Measurements from ENCODE around the gene TOR2A. TPM values are rescaled to one million over a fixed set of nuclear protein-coding genes. Genes with fewer than 3 reads are reported as not detected.
"Not testable (repeated sequence)": the region's sequence is repeated elsewhere in the genome, so short reads cannot be mapped to it uniquely, and the experiment has no call there.

TOR2A gene
- polyA plus RNA-seq (2014; cell fraction: cytosol; rRNA removed), result 26.4 and 38.4 TPM in 2 replicates
- polyA plus RNA-seq (2014; cell fraction: nucleus; rRNA removed), result 30.8 and 42.5 TPM in 2 replicates

- peak; percentile 96 for DNase-seq (ENCODE audit: low spot score)
Measured at GRCh38 chr9:127734747-127735529, at the start of gene TOR2A. TOR2A (minus strand) TSS chr9:127735294; CDS start chr9:127735270, 24 bp downstream.

DNA sequence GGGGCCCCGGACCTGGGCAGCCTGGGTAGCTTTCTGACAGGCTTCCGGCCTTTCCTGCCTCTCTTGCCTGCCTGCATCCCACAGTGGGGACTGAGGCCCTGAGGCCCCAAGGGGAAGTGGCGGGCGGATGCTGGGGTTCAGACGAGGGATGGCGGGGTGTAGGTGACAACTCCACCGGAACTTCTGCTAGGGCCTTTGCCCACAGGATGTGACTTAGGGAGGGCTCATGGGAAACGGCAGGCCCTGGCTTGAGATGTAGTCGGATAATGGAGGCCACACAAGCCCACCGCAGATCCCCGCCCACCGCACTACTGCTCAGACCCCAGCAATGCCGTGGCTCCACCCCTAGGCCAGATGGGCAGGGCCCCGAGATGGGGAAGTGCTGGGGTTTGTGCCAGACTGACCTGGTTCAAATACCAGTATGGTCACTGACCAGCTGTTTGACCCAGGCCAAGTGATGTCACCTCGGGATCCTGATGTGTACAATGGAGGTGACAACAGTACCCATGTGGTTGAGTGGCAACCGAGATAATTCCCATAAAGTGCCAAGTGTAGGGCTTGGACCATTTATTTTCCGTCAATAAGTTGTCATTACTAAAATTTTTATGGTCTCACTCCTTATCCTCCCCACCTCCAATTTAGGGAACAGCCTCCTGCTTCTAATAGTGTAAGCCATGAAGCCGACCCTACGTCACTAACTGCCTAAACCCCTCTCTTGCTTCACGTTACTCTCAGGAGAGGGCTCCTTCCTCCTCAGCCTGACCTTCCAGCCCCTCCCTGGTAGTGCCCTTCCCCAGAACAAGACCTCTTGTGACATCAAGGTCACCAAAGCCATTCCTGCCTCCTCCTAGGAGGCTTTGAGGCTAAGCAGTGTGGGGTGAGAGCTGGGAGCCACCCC lies 48.3 kb upstream of the TOR2A start:
- DNase-seq (ENCODE audit: low spot score), result no peak

- no peak for DNase-seq (ENCODE audit: low spot score)
Measured at GRCh38 chr9:127781806-127782205, 46.7 kb upstream of the TOR2A start.

DNA sequence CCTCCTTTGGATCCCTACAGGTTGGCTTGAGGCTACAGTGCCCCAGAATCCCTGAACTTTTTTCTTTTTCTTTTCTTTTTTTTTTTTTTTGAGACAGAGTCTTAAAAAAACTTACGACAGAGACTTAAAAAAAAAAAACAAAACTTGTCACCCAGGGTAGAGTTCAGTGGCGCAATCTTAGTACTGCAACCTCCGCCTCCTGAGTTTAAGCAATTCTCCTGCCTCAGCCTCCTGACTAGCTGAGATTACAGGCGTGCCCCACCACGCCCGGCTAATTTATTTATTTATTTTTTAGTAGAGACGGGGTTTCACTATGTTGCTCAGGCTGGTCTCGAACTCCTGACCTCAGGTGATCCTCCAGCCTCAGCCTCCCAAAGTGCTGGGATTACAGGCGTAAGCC lies 45.8 kb upstream of the TOR2A start:
- not testable (repeated sequence) for DNase-seq (ENCODE audit: low spot score)

- no peak for DNase-seq (ENCODE audit: low spot score)
Measured at GRCh38 chr9:127780126-127780885, 45.2 kb upstream of the TOR2A start.

DNA sequence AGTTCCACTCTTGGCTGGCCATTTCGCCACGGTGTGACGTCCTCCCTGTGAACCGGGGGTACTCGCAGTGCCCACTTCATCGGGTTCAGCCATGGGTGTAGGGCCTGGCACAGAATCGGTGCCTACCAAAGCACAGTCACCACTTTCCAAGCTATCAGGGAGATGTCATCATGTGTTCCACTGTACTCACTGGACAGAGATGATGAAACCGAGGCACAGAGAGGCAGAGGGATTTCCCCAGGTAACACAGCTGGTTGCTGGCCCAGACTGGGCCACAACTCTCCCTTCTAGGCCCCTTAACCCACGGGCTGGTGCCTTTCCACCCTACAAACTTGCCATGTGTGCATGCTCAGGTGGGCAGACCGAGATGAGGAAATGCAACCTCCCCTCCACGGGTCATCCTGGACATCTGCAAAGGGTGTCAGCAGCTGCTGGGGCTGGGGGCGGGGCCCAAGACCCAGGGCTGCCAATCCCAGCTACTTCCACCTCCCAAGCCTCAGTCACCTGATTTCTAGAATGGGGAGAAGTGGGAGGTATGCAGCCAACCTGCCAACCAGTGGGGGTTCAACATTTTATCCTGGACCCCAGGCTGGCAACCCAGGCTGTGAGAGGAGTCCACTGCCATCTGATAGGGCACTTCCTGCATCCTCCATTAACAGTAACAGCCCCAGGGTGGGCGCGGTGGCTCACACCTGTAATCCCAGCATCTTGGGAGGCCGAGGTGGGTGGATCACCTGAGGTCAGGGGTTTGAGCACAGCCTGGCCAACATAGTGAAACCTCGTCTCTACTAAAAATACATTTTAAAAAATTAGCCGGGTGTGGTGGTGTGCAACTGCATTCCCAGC lies 44.3 kb upstream of the TOR2A start:
- DNase-seq (ENCODE audit: low spot score), result no peak

DNA sequence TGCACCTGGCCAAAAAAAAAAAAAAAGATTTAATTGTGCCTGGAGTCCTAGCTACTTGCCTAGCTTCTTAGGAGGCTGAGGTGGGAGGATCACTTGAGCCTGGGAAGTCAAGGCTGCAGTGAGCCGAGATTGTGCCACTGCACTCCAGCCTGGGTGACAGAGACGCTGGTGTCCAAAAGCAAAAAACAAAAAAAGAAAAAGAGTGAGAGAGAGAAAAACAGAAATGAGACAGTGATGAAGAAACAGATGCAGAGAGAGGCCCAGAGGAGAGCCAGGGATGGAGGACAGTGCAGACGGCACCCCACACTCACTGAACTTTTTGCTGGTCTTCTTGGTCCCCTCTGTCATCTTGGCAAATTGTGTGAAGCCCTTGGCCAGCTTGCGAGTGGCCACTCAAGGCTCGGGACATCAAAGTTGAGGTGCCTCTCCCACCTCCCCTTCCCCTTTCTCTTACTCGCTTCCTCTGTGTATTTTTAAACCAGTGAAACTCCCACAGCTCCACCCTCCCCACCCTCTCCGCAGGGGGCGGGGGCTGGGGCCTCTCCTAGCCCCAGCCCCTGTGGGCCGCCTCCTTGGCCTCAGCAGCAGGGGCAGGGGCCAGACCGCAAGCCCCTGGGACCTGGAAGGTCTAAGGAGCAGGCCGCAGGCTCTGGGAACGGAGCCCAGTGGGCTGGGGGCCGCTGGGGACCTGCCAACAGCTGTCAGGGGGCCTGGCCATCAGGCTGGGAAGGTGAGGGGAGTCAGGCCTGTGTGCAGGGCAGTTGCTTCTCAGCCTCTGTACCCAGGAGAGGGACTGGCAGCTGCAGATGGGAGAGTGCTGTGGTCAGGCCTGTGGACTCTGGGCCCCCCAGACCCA lies 43.4 kb upstream of the TOR2A start, which contains the start of gene SH2D3C:
Gene SH2D3C (minus strand): TSS at position 387 of the 856 bp plus-strand sequence. CDS start 39 bp downstream, at position 348.
- DNase-seq (ENCODE audit: low spot score), result no peak

DNA sequence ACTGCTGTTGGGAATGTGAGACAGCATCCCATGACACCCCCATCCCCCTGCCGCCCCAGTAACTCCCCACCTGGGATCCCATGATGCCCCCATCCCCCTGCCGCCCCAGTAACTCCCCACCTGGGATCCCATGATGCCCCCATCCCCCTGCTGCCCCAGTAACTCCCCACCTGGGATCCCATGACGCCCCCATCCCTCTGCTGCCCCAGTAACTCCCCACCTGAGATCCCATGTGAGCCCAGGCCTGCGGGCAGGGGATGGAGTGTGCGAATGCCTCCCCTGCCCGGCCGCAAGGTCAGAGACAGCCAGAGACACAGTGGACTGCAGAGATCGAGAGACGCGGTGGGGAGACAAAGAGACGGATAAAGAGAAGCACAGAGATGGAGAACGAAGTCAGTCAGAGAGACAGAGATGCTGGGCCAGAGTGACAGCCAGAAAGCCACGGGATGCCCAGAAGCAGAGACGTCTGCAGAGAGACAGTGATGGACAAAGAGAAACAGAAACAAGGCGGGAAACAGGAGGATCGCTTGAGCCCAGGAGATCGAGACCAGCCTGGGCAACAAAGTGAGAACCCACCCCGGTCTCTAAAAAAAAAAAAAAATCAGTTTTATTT lies 42.4 kb upstream of the TOR2A start:
- DNase-seq (ENCODE audit: low spot score), result no peak

- no peak for DNase-seq (ENCODE audit: low spot score)
Measured at GRCh38 chr9:127776924-127777289, 41.8 kb upstream of the TOR2A start.

DNA sequence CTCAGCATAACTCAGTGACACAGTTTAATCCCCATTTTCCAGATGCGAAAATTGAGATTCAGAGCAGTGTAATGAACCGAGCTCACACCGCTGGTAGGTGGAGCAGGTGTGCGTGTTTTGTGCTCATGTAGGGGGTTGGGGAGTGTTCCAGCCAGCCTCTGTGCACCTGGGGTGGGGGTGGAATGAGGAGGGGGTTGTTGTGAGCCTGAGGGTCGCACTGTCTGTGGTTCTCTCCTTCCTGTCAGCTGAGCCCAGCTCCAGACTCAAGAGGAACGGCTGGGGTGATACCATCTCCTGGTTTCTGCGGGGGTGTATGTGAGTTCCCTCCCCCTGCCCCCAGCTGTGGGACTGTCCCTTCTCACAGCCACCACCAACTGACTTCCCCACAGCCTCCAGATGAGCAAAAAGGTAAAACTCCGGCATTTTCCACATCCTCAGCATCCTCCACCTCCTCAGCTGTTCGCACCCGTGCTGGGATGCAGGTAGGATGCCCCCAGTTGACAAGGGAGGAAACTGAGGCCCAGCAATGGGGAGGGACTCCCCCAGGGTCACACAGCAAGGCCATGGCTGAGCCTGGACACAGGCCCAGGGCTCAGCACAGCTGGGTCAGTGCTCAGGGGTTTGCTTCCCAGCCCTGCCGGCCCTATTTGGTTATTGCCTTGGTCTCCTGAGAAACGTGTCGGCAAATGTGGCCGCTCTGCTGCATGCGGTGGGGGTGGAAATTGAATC lies 41.3 kb upstream of the TOR2A start:
- peak; percentile 75 for DNase-seq (ENCODE audit: low spot score)

- DNase-seq (ENCODE audit: low spot score), result no peak
Measured at GRCh38 chr9:127773981-127774380, 38.9 kb upstream of the TOR2A start.

GRCh38 chr9:127773272-127773671 lies 38.2 kb upstream of the TOR2A start:
- no peak for DNase-seq (ENCODE audit: low spot score)

DNA sequence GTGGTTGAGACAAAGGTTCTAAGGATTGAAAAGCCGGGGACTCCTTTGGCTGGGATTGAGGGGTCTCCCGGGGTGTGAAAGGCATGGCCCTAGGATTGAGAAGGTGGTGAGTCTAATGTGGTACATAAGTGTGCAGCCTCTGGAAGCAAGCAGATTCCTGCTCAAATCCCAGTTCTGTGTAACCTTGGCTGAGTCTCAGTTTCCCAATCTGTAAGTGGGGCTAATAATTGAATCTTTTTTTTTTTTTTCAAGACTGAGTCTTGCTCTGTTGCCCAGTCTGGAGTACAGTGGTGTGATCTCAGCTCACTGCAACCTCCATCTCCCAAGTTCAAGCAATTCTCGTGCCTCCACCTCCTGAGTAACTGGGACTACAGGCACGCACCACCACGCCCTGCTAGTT lies 37.5 kb upstream of the TOR2A start:
- DNase-seq (ENCODE audit: low spot score), result no peak

DNA sequence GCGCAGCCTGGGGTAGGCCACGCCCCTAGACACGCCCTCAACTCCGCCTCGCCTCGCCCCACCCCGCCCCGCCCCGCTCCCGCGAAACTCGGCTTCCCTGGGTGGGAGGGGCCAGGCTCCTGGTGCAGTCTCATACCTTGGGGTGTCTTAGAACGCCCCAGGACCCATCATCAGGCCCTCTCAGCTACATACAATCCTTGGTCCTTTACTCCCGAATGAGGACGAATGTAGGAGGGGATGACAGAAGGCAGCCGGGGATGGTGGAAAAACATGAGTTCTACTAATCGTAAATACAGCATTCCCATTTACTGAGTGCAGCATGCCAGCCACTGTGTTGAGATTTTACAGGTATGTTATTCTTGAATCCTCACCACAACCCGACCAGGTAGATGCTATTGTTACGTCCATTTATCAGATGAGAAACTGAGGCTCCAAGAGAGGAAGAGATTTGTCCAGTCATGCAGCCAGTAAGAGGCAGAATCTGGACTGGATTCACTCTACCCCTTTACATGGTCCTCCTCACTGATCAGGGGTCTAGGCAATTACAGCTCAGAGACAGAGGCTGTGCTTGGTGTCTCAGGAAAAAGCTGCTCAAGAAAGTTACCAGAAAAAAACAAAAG lies 36.6 kb upstream of the TOR2A start:
- no peak for DNase-seq (ENCODE audit: low spot score)

DNA sequence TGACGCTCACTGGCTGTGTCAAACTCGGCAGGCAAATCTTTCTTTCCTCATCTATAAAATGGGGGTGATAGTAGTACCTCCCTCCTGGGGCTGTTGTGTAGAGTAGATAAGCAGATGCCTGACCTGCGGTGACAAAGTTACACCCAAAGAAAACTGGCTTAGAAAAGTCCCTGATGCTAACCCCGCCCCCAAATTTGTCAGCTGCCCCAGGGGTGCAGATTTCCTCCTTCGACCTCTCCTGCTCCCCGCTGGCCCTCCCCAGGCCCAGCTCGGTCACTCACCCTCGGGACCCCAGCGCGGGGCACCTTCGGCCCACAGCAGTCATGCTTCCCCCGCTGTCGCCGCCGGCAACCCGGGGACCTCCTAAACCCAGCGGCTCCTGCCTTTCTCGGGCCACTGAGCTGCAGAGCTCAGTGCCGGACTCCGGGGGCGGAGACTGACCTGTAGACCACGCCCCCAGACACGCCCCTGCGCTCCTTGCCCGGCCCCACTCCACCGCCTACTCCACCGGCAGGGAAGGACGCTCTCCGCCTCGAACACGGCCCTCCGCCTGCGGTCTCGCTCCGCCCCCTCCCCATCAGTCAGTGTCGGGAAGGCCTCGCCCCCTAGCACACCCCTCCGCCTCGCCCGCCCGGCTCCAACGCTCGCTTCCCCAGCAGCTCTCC lies 35.9 kb upstream of the TOR2A start:
- peak; percentile 98 for DNase-seq (ENCODE audit: low spot score)

DNA sequence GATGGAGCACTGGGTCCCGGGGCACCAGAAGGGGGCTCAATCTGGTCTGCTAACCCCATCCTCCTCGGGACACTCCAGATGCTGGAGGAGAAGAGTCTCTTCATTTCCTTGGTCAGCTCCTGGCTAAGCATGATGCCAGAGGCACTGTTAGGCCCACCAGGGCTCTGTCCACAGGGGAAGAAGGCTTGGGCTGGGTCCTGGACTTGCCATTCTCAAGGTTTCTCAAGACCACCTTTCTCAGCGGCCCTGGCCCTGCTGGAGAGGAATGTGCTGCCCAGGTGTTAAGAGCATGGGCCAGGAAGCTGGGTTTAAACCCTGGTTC lies 35.5 kb upstream of the TOR2A start:
- no peak for DNase-seq (ENCODE audit: low spot score)

- DNase-seq (ENCODE audit: low spot score), result no peak
Measured at GRCh38 chr9:127769929-127770582, 35.0 kb upstream of the TOR2A start.

All from SK-N-DZ (cell line).